Effector memory CD8-positive, alpha-beta T cell (primary cell): Measurements from ENCODE around the gene MSLN.

ENCODE experiments used
- ATAC-seq: fragments of 150-1000 bp; cut with Tn5 transposase; replicated peaks from 2 replicates; pipeline ENCODE4 v1.10.0; 2021; ENCODE audit warnings: mild to moderate bottlenecking, moderate library complexity
- DNase-seq, 3 experiments: peaks; one replicate each; pipeline ENCODE4 v3.0.0; 2021
- H3K27ac Mint-ChIP-seq, 2 donors: one replicate each; pipeline ENCODE4 v1.8.0; 2022; ENCODE audit warnings: mild to moderate bottlenecking in 2 of 2, mixed read lengths in 2 of 2, moderate library complexity in 2 of 2
- H3K27me3 Mint-ChIP-seq, 2 donors: one replicate each; pipeline ENCODE4 v1.8.0; 2022; ENCODE audit warnings: mixed read lengths in 2 of 2
- H3K36me3 Mint-ChIP-seq: one replicate; pipeline ENCODE4 v1.8.0; 2022; ENCODE audit warnings: mild to moderate bottlenecking, moderate library complexity, mixed read lengths; ENCODE audit not compliant: insufficient read depth
- H3K4me1 Mint-ChIP-seq, 2 donors: one replicate each; pipeline ENCODE4 v1.8.0; 2022; ENCODE audit warnings: low read depth in 2 of 2, mixed read lengths in 2 of 2
- H3K4me3 Mint-ChIP-seq, 2 donors: one replicate each; pipeline ENCODE4 v1.8.0; 2022; ENCODE audit warnings: mild to moderate bottlenecking in 2 of 2, mixed read lengths in 2 of 2, moderate library complexity in 2 of 2
- H3K9me3 Mint-ChIP-seq, 2 donors: one replicate each; pipeline ENCODE4 v1.8.0; 2022; ENCODE audit warnings: mixed read lengths in 2 of 2

MSLN gene

GRCh38 chr16:718922-719321 is 41.6 kb upstream of the MSLN start:
- Mint-ChIP-seq H3K27ac (peak overlapping the region in 1 of 2 donors; percentile 68), H3K27me3 (peaks cover 0 to 8% of the 10 kb centered on the region in 2 donors)

GRCh38 chr16:719815-720446 is 40.6 kb upstream of the MSLN start:
- ATAC-seq: no peak

More at GRCh38 chr16:718922-719321, 41.6 kb upstream of the MSLN start:
- Mint-ChIP-seq H3K4me1 (peaks cover 18 to 19% of the 10 kb centered on the region in 2 donors), H3K36me3 (peaks cover 15% of the 10 kb centered on the region), H3K4me3 (peak overlapping the region; percentile 84 to 85), H3K9me3 (no peaks in the 10 kb centered on the region)
- DNase-seq (no peak), ATAC-seq (no peak)

GRCh38 chr16:720447-720989 is 40.0 kb upstream of the MSLN start:
- peaks cover 18% of the 10 kb centered on the region for H3K36me3 Mint-ChIP-seq
- peaks cover 19 to 22% of the 10 kb centered on the region in 2 donors for H3K4me1 Mint-ChIP-seq
- H3K27me3 Mint-ChIP-seq: peaks cover 0 to 8% of the 10 kb centered on the region in 2 donors
- no peaks in the 10 kb centered on the region for H3K9me3 Mint-ChIP-seq
- ATAC-seq (peak; percentile 5), DNase-seq (no peak)
- peak overlapping the region; percentile 69 to 71 for H3K27ac Mint-ChIP-seq
- peak overlapping the region; percentile 84 to 85 for H3K4me3 Mint-ChIP-seq

More at GRCh38 chr16:719815-720446, 40.6 kb upstream of the MSLN start:
- Mint-ChIP-seq H3K27me3 (peaks cover 0 to 8% of the 10 kb centered on the region in 2 donors), H3K4me3 (peak overlapping the region; percentile 84 to 85), H3K27ac (peak overlapping the region; percentile 69 to 71), H3K36me3 (peaks cover 18% of the 10 kb centered on the region), H3K4me1 (peaks cover 18 to 19% of the 10 kb centered on the region in 2 donors), H3K9me3 (no peaks in the 10 kb centered on the region)
- DNase-seq: no peak

DNA sequence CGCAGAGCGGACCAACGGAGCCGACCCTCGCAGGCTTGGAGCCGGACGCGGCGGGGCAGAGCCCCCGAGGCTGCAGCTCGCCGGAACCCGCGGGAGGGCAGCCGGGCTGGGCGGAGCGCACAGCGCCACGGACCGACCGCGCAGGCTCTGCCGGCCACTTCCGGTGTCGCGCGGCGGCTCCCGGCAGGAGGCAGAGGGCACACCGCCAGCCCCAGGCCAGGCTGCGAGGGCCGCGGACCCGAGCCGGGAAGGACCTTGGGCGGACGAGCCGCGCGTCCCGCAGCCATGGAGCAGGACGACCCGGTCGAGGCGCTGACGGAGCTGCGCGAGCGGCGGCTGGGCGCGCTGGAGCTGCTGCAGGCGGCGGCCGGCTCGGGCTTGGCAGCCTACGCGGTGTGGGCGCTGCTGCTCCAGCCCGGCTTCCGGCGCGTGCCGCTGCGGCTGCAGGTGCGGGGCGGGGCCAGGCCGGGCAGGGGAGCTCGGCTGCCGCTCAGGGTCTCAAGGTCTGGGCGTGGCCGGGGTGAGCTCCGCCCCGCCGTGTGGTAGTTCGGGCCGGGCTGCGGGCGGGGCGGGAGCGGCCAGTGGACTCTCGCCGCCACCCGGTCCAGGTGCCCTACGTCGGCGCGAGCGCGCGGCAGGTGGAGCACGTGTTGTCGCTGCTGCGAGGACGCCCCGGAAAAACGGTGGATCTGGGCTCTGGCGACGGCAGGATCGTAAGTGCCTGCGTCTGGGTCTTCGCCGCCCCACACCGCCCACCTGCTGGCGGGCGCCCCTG is 39.4 kb upstream of the MSLN start, which contains the start of gene ANTKMT:
ANTKMT (plus strand) TSS at position 157 of the 775 bp plus-strand sequence; CDS start at position 286, 129 bp downstream.
- ATAC-seq: peak; percentile 75
- peak within 1 kb of the TSS; percentile 69 to 83 for H3K27ac Mint-ChIP-seq

GRCh38 chr16:721765-722540 is 38.6 kb upstream of the MSLN start:
- Mint-ChIP-seq H3K27ac (peak overlapping the region; percentile 49 to 83), H3K27me3 (no peaks in the 10 kb centered on the region), H3K4me1 (peaks cover 15 to 19% of the 10 kb centered on the region in 2 donors), H3K9me3 (no peaks in the 10 kb centered on the region), H3K36me3 (peaks cover 22% of the 10 kb centered on the region), H3K4me3 (peak overlapping the region; percentile 79 to 81)
- ATAC-seq: peak; percentile 47
- DNase-seq: peak in 2 of 3 experiments; percentile 43 to 44

More for the DNA sequence above, 39.4 kb upstream of the MSLN start, which contains the start of gene ANTKMT:
- DNase-seq: peak; percentile 67 to 79 (median 73)
- Mint-ChIP-seq H3K4me1 (peaks cover 19 to 22% of the 10 kb centered on the region in 2 donors), H3K27me3 (peaks cover 0 to 5% of the 10 kb centered on the region in 2 donors), H3K4me3 (peak within 1 kb of the TSS; percentile 84 to 85), H3K9me3 (no peaks in the 10 kb centered on the region), H3K36me3 (peaks cover 18% of the 10 kb centered on the region)

DNA sequence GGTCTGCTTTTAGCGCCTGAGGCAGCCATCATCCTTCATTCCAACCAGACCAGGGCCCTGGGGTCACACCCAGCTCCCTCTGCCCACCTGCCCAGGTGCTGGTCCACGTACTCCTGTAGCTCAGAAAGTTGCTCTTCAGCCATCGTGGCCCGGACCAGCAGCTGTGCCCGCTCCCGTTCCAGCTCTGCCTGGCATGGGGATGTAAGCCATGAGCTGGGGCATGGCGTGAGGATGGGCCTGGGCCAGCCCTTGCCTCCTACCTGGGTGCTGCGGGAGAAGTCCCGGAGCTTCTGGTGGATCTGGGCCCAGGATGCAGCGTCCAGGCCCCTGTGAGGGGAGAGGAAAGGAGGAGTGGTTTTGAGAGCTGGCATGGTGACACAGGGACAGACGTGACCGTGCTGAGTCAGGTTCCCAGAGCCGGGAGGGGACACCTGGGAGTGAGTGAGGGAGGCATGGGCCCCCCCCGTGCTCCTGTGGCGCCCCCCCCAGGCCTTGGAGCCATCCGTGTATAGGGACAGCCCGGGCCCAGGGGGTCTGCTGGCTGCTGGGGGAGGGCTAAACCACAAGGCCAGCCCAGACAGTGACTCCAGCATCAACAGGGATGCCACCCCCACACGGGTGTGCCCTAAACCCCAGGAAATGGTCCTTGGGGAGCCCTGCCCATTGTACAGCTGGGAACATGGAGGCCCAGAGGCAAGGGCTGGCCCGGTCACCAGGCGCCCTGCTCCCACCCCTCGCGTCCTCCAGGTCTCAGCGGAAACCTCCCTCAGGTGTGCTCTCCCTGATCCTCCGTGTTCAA is 37.5 kb upstream of the MSLN start:
- Mint-ChIP-seq H3K4me1 (peaks cover 15 to 19% of the 10 kb centered on the region in 2 donors), H3K27me3 (no peaks in the 10 kb centered on the region), H3K27ac (peak overlapping the region; percentile 49 to 83), H3K4me3 (peak overlapping the region; percentile 45 to 81), H3K9me3 (no peaks in the 10 kb centered on the region), H3K36me3 (peaks cover 25% of the 10 kb centered on the region)
- ATAC-seq: no peak
- no peak for DNase-seq

- no peaks in the 10 kb centered on the region for H3K27me3 Mint-ChIP-seq
- peaks cover 15 to 19% of the 10 kb centered on the region in 2 donors for H3K4me1 Mint-ChIP-seq
- H3K36me3 Mint-ChIP-seq: peaks cover 30% of the 10 kb centered on the region
- H3K27ac Mint-ChIP-seq: peak overlapping the region in 1 of 2 donors; percentile 62
- DNase-seq (no peak), ATAC-seq (no peak)
- H3K9me3 Mint-ChIP-seq: no peaks in the 10 kb centered on the region
- H3K4me3 Mint-ChIP-seq: peak overlapping the region in 1 of 2 donors; percentile 42
Measured at GRCh38 chr16:723695-724094, 36.8 kb upstream of the MSLN start.

DNA sequence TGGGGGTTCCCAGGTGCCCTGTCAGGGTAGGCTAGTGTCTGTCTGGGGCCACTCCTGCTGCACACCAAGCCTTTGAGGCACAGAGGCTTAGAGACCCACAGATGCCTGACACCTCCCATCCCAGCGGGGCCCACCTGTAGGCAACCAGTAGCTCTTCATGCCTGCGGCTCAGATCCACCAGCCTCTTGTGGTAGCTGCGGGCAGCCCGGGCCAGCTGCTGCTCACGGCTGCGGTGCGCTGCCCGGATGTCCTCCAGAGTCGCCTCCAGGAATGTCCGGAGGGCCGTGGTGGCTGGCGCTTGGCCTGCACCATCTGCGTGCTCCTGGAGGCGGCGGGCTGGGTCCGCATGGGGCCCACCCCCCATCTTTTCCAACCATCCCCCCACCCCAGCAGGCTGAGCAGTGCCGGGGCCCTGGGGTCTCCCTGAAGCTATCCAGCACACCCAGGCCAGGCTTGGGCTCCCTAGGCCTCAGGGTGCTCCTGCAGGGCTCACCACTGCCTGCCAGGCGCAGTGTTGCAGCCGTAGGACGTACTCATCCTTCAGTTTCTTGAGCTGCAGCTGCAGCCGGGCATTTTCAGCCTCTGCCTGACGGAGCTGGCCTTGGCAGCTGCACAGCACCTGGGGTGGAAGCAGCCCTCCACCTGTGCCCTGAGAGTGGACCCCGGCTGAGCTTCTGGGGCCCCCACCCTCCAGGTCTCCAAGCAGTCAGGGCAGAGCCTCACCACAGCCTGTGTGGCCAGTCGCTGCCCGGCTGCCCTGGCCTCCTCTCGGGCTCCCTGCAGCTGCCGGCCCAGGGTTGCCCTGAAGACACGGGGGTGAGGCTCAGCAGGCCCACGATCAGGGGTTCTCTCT is 36.1 kb upstream of the MSLN start:
- DNase-seq (no peak), ATAC-seq (no peak)
- no peak overlapping the region for H3K4me3 Mint-ChIP-seq
- peaks cover 34% of the 10 kb centered on the region for H3K36me3 Mint-ChIP-seq
- no peaks in the 10 kb centered on the region for H3K9me3 Mint-ChIP-seq
- H3K27me3 Mint-ChIP-seq: no peaks in the 10 kb centered on the region
- H3K4me1 Mint-ChIP-seq: peaks cover 10 to 15% of the 10 kb centered on the region in 2 donors
- peak overlapping the region in 1 of 2 donors; percentile 62 for H3K27ac Mint-ChIP-seq

DNA sequence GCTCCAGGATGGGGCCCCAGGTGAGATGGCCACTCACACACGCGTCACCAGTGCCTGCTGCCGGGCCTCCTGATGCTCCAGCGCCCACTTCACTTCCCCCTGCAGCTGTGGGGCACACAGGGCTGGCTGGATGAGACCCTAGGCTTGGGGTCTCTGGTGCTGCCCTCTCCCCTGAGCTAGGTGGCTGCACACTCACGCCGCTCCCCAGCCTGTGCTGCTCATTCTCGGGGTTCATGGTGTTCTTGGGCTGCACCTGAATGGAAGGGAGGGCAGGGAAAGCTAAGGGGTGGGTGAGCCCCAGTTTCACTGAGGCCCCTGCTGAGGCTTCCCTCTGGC is 35.5 kb upstream of the MSLN start:
- H3K4me3 Mint-ChIP-seq: peak overlapping the region in 1 of 2 donors; percentile 80
- DNase-seq (no peak), ATAC-seq (no peak)
- peaks cover 9 to 15% of the 10 kb centered on the region in 2 donors for H3K4me1 Mint-ChIP-seq
- H3K27me3 Mint-ChIP-seq: no peaks in the 10 kb centered on the region
- H3K27ac Mint-ChIP-seq: peak overlapping the region in 1 of 2 donors; percentile 20
- H3K9me3 Mint-ChIP-seq: no peaks in the 10 kb centered on the region
- peaks cover 38% of the 10 kb centered on the region for H3K36me3 Mint-ChIP-seq

GRCh38 chr16:725463-726187 is 34.9 kb upstream of the MSLN start:
- Mint-ChIP-seq H3K36me3 (peaks cover 32% of the 10 kb centered on the region), H3K27ac (peak overlapping the region in 1 of 2 donors; percentile 73), H3K4me1 (peaks cover 3 to 11% of the 10 kb centered on the region in 2 donors), H3K9me3 (no peaks in the 10 kb centered on the region), H3K4me3 (peak overlapping the region in 1 of 2 donors; percentile 80), H3K27me3 (no peaks in the 10 kb centered on the region)
- ATAC-seq (no peak), DNase-seq (no peak)

DNA sequence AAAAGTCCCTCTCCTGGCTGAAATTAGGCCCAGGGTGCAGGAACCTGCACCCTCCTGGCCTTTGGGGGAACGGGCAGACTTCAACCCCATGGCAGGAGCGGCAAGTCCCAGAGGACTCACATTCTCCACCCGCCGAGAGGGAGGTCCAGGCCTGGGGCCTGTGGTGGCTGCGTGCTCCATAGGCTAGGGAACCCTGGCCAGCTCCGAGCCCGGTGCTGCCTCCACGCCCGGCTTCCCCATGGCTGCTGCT is 34.4 kb upstream of the MSLN start:
- Mint-ChIP-seq H3K36me3 (peaks cover 34% of the 10 kb centered on the region), H3K4me3 (peak overlapping the region; percentile 72 to 80), H3K27me3 (no peaks in the 10 kb centered on the region), H3K27ac (peak overlapping the region in 1 of 2 donors; percentile 73), H3K9me3 (no peaks in the 10 kb centered on the region), H3K4me1 (peaks cover 3 to 11% of the 10 kb centered on the region in 2 donors)
- ATAC-seq (no peak), DNase-seq (no peak)
